Hepatocyte (in vitro differentiated cells): ENCODE results near the gene CD300H.

Experiments used
- EZH2 ChIP-seq: fragments of 200-600 bp; sonication (generic); IDR thresholded peaks from 2 replicates; pipeline ENCODE4 v1.6.1; 2016; ENCODE audit warnings: antibody characterized with exemption, mild to moderate bottlenecking, borderline replicate concordance
- TF ChIP-seq, protein P1 (sequence below): fragments of 200-600 bp; sonication (generic); IDR thresholded peaks from 2 replicates; pipeline ENCODE4 v1.5.1; 2016; ENCODE audit warnings: antibody characterized with exemption, mild to moderate bottlenecking; ENCODE audit not compliant: poor library complexity

DNA sequence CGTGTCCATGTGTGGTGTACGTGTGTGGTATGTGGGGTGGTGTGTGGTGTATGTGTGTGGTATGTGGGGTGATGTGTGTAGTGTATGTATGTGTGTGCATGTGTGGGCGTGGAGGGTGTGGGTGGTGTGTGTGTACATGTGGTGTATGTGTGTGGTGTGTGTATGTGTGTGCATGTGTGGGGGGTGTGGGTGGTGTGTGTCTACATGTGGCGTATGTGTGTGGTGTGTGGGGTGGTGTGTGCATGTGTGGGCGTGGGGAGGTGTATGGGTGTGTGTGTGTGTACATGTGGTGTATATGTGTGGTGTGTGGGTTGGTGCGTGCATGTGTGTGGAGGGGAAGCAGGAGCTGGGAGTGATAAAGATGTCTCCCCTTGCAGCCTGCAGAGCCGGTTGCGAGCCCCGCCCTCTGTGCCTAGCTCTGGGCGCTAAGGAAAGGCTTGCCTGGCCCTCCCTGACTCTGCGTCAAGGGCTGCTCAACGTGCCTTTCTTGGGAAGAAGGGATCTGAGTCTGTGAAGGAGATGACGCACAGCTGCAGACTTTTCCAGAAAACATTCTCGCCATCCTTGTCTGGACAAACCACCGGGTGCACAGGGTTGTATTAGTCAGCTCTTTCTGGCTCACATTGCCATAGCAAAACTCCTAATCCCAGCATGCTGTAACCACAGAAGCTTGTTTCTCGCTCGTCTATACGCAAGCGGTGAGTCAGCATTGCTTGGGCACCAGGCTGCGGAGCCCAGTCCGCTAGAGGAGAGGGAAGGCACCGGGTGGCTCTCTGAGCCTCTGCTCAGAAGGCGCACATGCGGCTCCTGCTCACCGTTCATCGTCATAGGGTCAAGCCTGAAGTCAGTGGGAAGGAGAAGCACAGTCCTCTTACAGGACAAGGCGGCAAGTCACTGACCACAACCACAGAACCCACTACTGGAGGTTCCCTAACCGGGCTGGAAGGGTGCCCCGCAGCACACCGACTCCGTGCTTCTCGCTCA is 2.0 kb upstream of the CD300H start:
- TF ChIP-seq, protein P1, sequence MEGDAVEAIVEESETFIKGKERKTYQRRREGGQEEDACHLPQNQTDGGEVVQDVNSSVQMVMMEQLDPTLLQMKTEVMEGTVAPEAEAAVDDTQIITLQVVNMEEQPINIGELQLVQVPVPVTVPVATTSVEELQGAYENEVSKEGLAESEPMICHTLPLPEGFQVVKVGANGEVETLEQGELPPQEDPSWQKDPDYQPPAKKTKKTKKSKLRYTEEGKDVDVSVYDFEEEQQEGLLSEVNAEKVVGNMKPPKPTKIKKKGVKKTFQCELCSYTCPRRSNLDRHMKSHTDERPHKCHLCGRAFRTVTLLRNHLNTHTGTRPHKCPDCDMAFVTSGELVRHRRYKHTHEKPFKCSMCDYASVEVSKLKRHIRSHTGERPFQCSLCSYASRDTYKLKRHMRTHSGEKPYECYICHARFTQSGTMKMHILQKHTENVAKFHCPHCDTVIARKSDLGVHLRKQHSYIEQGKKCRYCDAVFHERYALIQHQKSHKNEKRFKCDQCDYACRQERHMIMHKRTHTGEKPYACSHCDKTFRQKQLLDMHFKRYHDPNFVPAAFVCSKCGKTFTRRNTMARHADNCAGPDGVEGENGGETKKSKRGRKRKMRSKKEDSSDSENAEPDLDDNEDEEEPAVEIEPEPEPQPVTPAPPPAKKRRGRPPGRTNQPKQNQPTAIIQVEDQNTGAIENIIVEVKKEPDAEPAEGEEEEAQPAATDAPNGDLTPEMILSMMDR: no peak
- no peak for TF ChIP-seq EZH2
